H9 (cell line): ENCODE results near the gene PDZRN4. TPM values are rescaled to one million over a fixed set of nuclear protein-coding genes. Genes with fewer than 3 reads are reported as not detected.

Experiments used
- DNase-seq: peaks from one replicate; pipeline ENCODE4 v3.0.0-alpha.2; 2017
- H2AFZ ChIP-seq: one replicate; pipeline ENCODE4 v1.6.1; 2013; ENCODE audit warnings: mild to moderate bottlenecking, low read length, control low read depth, moderate library complexity
- H2AK5ac ChIP-seq: 2 replicates; pipeline ENCODE4 v1.6.1; 2013; ENCODE audit warnings: low read length, control low read depth, mixed read lengths; ENCODE audit not compliant: insufficient read length
- H2BK120ac ChIP-seq: one replicate; pipeline ENCODE4 v1.6.1; 2013; ENCODE audit warnings: low read depth, mild to moderate bottlenecking, low read length, control low read depth, inconsistent platforms; ENCODE audit not compliant: poor library complexity, severe bottlenecking
- H2BK12ac ChIP-seq: 2 replicates; pipeline ENCODE4 v1.6.1; 2013; ENCODE audit warnings: low read length, control low read depth, mixed read lengths, low read depth; ENCODE audit not compliant: insufficient read length
- H2BK15ac ChIP-seq: 2 replicates; pipeline ENCODE4 v1.6.1; 2013; ENCODE audit warnings: low read depth, low read length, control low read depth
- H2BK20ac ChIP-seq: one replicate; pipeline ENCODE4 v1.6.1; 2013; ENCODE audit warnings: low read depth, mild to moderate bottlenecking, low read length, control low read depth, inconsistent platforms; ENCODE audit not compliant: poor library complexity, severe bottlenecking
- H2BK5ac ChIP-seq: 2 replicates; pipeline ENCODE4 v1.6.1; 2013; ENCODE audit warnings: low read length, control low read depth, mixed read lengths; ENCODE audit not compliant: insufficient read length
- H3K14ac ChIP-seq: 2 replicates; pipeline ENCODE4 v1.6.1; 2013; ENCODE audit warnings: low read length, control low read depth; ENCODE audit not compliant: insufficient read depth
- H3K18ac ChIP-seq: 2 replicates; pipeline ENCODE4 v1.6.1; 2013; ENCODE audit warnings: low read depth, mild to moderate bottlenecking, mixed read lengths, low read length, control low read depth; ENCODE audit not compliant: insufficient read length
- H3K23ac ChIP-seq: 2 replicates; pipeline ENCODE4 v1.6.1; 2013; ENCODE audit warnings: low read length, control low read depth, mixed read lengths, low read depth; ENCODE audit not compliant: insufficient read length
- H3K23me2 ChIP-seq: 2 replicates; pipeline ENCODE4 v1.6.1; 2013; ENCODE audit warnings: low read depth, mild to moderate bottlenecking, mixed read lengths, low read length, control low read depth; ENCODE audit not compliant: insufficient read length, poor library complexity, severe bottlenecking
- H3K27ac ChIP-seq: 2 replicates; pipeline ENCODE4 v1.5.1; 2013; ENCODE audit warnings: low read length, control low read depth, mixed read lengths, low read depth; ENCODE audit not compliant: insufficient read length
- H3K27me3 ChIP-seq: 2 replicates; pipeline ENCODE4 v1.6.1; 2013; ENCODE audit warnings: low read length, control low read depth, inconsistent platforms; ENCODE audit not compliant: insufficient read depth
- H3K4ac ChIP-seq: 2 replicates; pipeline ENCODE4 v1.6.1; 2013; ENCODE audit warnings: low read depth, mild to moderate bottlenecking, control low read depth, inconsistent platforms, low read length, moderate library complexity
- H3K4me1 ChIP-seq: 2 replicates; pipeline ENCODE4 v1.6.1; 2013; ENCODE audit warnings: low read length, control low read depth, inconsistent platforms; ENCODE audit not compliant: insufficient read depth
- H3K4me2 ChIP-seq: 2 replicates; pipeline ENCODE4 v1.6.1; 2013; ENCODE audit warnings: low read length, control low read depth, mixed read lengths; ENCODE audit not compliant: insufficient read length, insufficient read depth
- H3K56ac ChIP-seq: 2 replicates; pipeline ENCODE4 v1.6.1; 2013; ENCODE audit warnings: low read depth, mild to moderate bottlenecking, mixed read lengths, low read length, control low read depth; ENCODE audit not compliant: insufficient read length
- H3K79me1 ChIP-seq: 2 replicates; pipeline ENCODE4 v1.6.1; 2013; ENCODE audit warnings: low read depth, mild to moderate bottlenecking, moderate library complexity, low read length, control low read depth, inconsistent platforms; ENCODE audit not compliant: insufficient read depth, poor library complexity, severe bottlenecking
- H3K79me2 ChIP-seq: 2 replicates; pipeline ENCODE4 v1.6.1; 2013; ENCODE audit warnings: low read length, control low read depth, inconsistent platforms; ENCODE audit not compliant: insufficient read depth
- H3K9ac ChIP-seq: 2 replicates; pipeline ENCODE4 v1.6.1; 2013; ENCODE audit warnings: low read length, control low read depth, mixed read lengths; ENCODE audit not compliant: insufficient read length; ENCODE audit errors: extremely low read depth
- H3K9me3 ChIP-seq: one replicate; pipeline ENCODE4 v1.6.1; 2013; ENCODE audit warnings: low read depth, low read length, inconsistent platforms; ENCODE audit not compliant: control insufficient read depth
- H3T11ph ChIP-seq: one replicate; pipeline ENCODE4 v1.6.1; 2013; ENCODE audit warnings: mild to moderate bottlenecking, low read length, control low read depth, inconsistent platforms
- H4K20me1 ChIP-seq: one replicate; pipeline ENCODE4 v1.6.1; 2013; ENCODE audit not compliant: control insufficient read depth, insufficient read length, insufficient read depth
- H4K5ac ChIP-seq: 2 replicates; pipeline ENCODE4 v1.6.1; 2013; ENCODE audit warnings: low read depth, mild to moderate bottlenecking, mixed read lengths, low read length, control low read depth; ENCODE audit not compliant: insufficient read length
- H4K8ac ChIP-seq: replicated peaks from 2 replicates; pipeline ENCODE4 v1.6.1; 2013; ENCODE audit warnings: low read length, control low read depth, mixed read lengths, low read depth; ENCODE audit not compliant: insufficient read length
- H4K91ac ChIP-seq: 2 replicates; pipeline ENCODE4 v1.6.1; 2013; ENCODE audit warnings: low read depth, mild to moderate bottlenecking, moderate library complexity, mixed read lengths, low read length, control low read depth; ENCODE audit not compliant: insufficient read length
- H3K27ac Mint-ChIP-seq, 3 experiments: 2 replicates in 2 of 3; 3 replicates in 1 of 3; pipeline ENCODE4 v1.8.0; 2020 to 2021; ENCODE audit warnings: mixed read lengths in 3 of 3, mild to moderate bottlenecking in 1 of 3, moderate library complexity in 1 of 3
- H3K27me3 Mint-ChIP-seq: 2 replicates; pipeline ENCODE4 v1.8.0; 2021; ENCODE audit warnings: low read depth, mild to moderate bottlenecking, moderate library complexity, mixed read lengths
- H3K36me3 Mint-ChIP-seq, 3 experiments: 2 replicates in 2 of 3; 3 replicates in 1 of 3; pipeline ENCODE4 v1.8.0; 2020 to 2021; ENCODE audit warnings: low read depth in 3 of 3, mixed read lengths in 3 of 3; ENCODE audit not compliant: insufficient read depth in 1 of 3
- H3K4me1 Mint-ChIP-seq, 2 experiments: 2 replicates each; pipeline ENCODE4 v1.8.0; 2020; ENCODE audit warnings: mixed read lengths in 2 of 2
- H3K4me3 Mint-ChIP-seq, 2 experiments: 2 replicates in 1 of 2; 3 replicates in 1 of 2; pipeline ENCODE4 v1.8.0; 2020 to 2021; ENCODE audit warnings: mild to moderate bottlenecking in 2 of 2, mixed read lengths in 2 of 2, moderate library complexity in 1 of 2
- H3K9me3 Mint-ChIP-seq, 2 experiments: 2 replicates in 1 of 2; 3 replicates in 1 of 2; pipeline ENCODE4 v1.8.0; 2020; ENCODE audit warnings: mild to moderate bottlenecking in 2 of 2, mixed read lengths in 2 of 2, moderate library complexity in 1 of 2
- WGBS: extraction: QIAGEN DNeasy Blood & Tissue Kit; methylation state at CpG from one replicate; pipeline ENCODE4 v1.1.7; 2013; ENCODE audit warnings: missing lambda C conversion rate, low lambda C conversion rate, mixed read lengths; ENCODE audit not compliant: insufficient read length; ENCODE audit errors: extremely low coverage; 5-methylcytosine and 5-hydroxymethylcytosine counted together
- total RNA-seq: library from RNA; stranded (reverse); gene quantifications from 2 replicates; pipeline ENCODE4 v1.2.1, GENCODE V29; 2021
- TF ChIP-seq, protein P1 (sequence below): fragments of 200-600 bp; sonication (generic); conservative IDR thresholded peaks from 3 replicates; pipeline ENCODE4 v1.8.0; 2021; ENCODE audit warnings: antibody characterized with exemption, mild to moderate bottlenecking

The PDZRN4 gene
- total RNA-seq, 1 experiment from 2014 or later, result not detected

GRCh38 chr12:41217727-41218126 lies 29.6 kb downstream of the PDZRN4 start:
- H3K27me3 ChIP-seq, result no peaks in the 10 kb centered on the region
- H3T11ph ChIP-seq, result no peak overlapping the region
- H3K23ac ChIP-seq, result no peak overlapping the region

More at GRCh38 chr12:41217727-41218126, 29.6 kb downstream of the PDZRN4 start:
- Histone ChIP-seq H3K27ac (no peak overlapping the region), H2BK5ac (no peak overlapping the region), H4K91ac (no peak overlapping the region), H3K4ac (no peak overlapping the region), H2BK120ac (no peak overlapping the region), H2BK20ac (no peak overlapping the region), H3K23me2 (no peaks in the 10 kb centered on the region), H3K18ac (no peak overlapping the region), H4K20me1 (no peaks in the 10 kb centered on the region), H3K4me1 (no peaks in the 10 kb centered on the region), H2BK15ac (no peak overlapping the region), H3K79me1 (no peaks in the 10 kb centered on the region), H3K14ac (no peak overlapping the region), H4K8ac (no peak overlapping the region), H3K56ac (no peak overlapping the region), H3K9ac (no peak overlapping the region), H2AFZ (no peak overlapping the region), H2BK12ac (no peak overlapping the region), H4K5ac (no peak overlapping the region), H2AK5ac (no peak overlapping the region), H3K9me3 (no peaks in the 10 kb centered on the region), H3K79me2 (no peaks in the 10 kb centered on the region), H3K4me2 (no peak overlapping the region)
- peaks cover 2 to 9% of the 10 kb centered on the region in 2 experiments; a peak in 2 of 4 replicates for H3K4me1 Mint-ChIP-seq
- H3K27ac Mint-ChIP-seq, result peak overlapping the region in 1 of 3 experiments; percentile 52; a peak in 1 of 7 replicates
- no CpG with 5 or more reads among the region's 1 CpG for WGBS
- TF ChIP-seq, protein P1, sequence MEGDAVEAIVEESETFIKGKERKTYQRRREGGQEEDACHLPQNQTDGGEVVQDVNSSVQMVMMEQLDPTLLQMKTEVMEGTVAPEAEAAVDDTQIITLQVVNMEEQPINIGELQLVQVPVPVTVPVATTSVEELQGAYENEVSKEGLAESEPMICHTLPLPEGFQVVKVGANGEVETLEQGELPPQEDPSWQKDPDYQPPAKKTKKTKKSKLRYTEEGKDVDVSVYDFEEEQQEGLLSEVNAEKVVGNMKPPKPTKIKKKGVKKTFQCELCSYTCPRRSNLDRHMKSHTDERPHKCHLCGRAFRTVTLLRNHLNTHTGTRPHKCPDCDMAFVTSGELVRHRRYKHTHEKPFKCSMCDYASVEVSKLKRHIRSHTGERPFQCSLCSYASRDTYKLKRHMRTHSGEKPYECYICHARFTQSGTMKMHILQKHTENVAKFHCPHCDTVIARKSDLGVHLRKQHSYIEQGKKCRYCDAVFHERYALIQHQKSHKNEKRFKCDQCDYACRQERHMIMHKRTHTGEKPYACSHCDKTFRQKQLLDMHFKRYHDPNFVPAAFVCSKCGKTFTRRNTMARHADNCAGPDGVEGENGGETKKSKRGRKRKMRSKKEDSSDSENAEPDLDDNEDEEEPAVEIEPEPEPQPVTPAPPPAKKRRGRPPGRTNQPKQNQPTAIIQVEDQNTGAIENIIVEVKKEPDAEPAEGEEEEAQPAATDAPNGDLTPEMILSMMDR, result no peak
- no peak for DNase-seq
- H3K27me3 Mint-ChIP-seq, result no peaks in the 10 kb centered on the region
- no peak overlapping the region for H3K4me3 Mint-ChIP-seq
- H3K9me3 Mint-ChIP-seq, result no peaks in the 10 kb centered on the region
- H3K36me3 Mint-ChIP-seq, result no peaks in the 10 kb centered on the region; a peak in 1 of 7 replicates
